KMS-11 (cell line): ENCODE data around the gene APCDD1L.

Experiments
- H2AFZ ChIP-seq: fragments of 200-600 bp; sonication (generic); 2 replicates; pipeline ENCODE4 v1.6.1; 2016; ENCODE audit warnings: antibody characterized with exemption, mixed run types, low read depth
- H3K27ac ChIP-seq: fragments of 200-600 bp; sonication (generic); 2 replicates; pipeline ENCODE4 v1.6.1; 2016; ENCODE audit warnings: mild to moderate bottlenecking, mixed run types
- H3K27me3 ChIP-seq: fragments of 200-600 bp; sonication (generic); 2 replicates; pipeline ENCODE4 v1.6.1; 2017; ENCODE audit warnings: mild to moderate bottlenecking, low read depth, mixed run types, moderate library complexity; ENCODE audit not compliant: insufficient read depth
- H3K36me3 ChIP-seq: fragments of 200-600 bp; sonication (generic); 2 replicates; pipeline ENCODE4 v1.6.1; 2017; ENCODE audit warnings: mild to moderate bottlenecking, mixed run types; ENCODE audit not compliant: insufficient read depth
- H3K4me1 ChIP-seq: fragments of 200-600 bp; sonication (generic); 2 replicates; pipeline ENCODE4 v1.6.1; 2016; ENCODE audit warnings: mild to moderate bottlenecking, low read depth, mixed run types; ENCODE audit not compliant: poor library complexity, severe bottlenecking
- H3K4me2 ChIP-seq: fragments of 200-600 bp; sonication (generic); 2 replicates; pipeline ENCODE4 v1.7.0; 2016; ENCODE audit warnings: mild to moderate bottlenecking, mixed run types
- H3K4me3 ChIP-seq: fragments of 200-600 bp; sonication (generic); IDR thresholded peaks from 2 replicates; pipeline ENCODE4 v1.6.1; 2017; ENCODE audit warnings: low read depth, low read length, mixed read lengths; ENCODE audit not compliant: insufficient read depth
- H3K79me2 ChIP-seq: fragments of 200-600 bp; sonication (generic); 2 replicates; pipeline ENCODE4 v1.6.1; 2016; ENCODE audit warnings: low read depth, mixed run types; ENCODE audit not compliant: insufficient read depth
- H3K9ac ChIP-seq: fragments of 200-600 bp; sonication (generic); 2 replicates; pipeline ENCODE4 v1.6.1; 2016; ENCODE audit warnings: mild to moderate bottlenecking, mixed run types
- H4K20me1 ChIP-seq: fragments of 200-600 bp; sonication (generic); 2 replicates; pipeline ENCODE4 v1.6.1; 2016; ENCODE audit warnings: mild to moderate bottlenecking, mixed run types; ENCODE audit not compliant: insufficient read depth
- TF ChIP-seq, protein P1 (sequence below): fragments of 200-600 bp; sonication (generic); conservative IDR thresholded peaks from 2 replicates; pipeline ENCODE4 v1.6.1; 2017; ENCODE audit warnings: low read depth, mild to moderate bottlenecking, antibody characterized with exemption, low read length, moderate library complexity, mixed read lengths

The APCDD1L gene

DNA sequence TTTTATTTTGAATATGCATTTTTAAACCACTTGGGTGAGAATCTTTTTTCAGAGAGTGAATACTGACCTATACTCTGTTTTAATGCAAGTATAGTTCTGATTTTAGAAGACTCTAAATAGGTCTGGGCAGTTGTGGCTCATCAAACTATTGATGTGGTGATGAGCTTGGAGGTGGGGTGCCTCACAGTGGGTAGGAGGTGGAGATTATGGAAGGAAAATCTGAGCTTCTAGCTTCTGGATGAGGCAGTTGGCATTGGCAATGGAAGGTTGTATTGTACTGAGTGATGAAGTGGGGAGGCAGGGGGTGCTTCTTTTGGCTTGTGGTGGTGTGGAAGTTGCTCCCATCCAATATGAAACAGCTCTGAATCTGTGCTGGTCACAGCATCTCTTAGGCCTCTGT is 73.5 kb downstream of the APCDD1L start:
- Histone ChIP-seq H2AFZ (no peak overlapping the region), H3K27ac (no peak overlapping the region), H3K79me2 (peaks cover 15% of the 10 kb centered on the region; the same call in 1 of the 2 replicates), H3K4me2 (no peak overlapping the region), H3K4me1 (peaks cover 8% of the 10 kb centered on the region), H3K4me3 (no peak overlapping the region), H4K20me1 (no peaks in the 10 kb centered on the region), H3K36me3 (no peaks in the 10 kb centered on the region; the same call in 1 of the 2 replicates), H3K9ac (no peak overlapping the region), H3K27me3 (no peaks in the 10 kb centered on the region)
- TF ChIP-seq, protein P1, sequence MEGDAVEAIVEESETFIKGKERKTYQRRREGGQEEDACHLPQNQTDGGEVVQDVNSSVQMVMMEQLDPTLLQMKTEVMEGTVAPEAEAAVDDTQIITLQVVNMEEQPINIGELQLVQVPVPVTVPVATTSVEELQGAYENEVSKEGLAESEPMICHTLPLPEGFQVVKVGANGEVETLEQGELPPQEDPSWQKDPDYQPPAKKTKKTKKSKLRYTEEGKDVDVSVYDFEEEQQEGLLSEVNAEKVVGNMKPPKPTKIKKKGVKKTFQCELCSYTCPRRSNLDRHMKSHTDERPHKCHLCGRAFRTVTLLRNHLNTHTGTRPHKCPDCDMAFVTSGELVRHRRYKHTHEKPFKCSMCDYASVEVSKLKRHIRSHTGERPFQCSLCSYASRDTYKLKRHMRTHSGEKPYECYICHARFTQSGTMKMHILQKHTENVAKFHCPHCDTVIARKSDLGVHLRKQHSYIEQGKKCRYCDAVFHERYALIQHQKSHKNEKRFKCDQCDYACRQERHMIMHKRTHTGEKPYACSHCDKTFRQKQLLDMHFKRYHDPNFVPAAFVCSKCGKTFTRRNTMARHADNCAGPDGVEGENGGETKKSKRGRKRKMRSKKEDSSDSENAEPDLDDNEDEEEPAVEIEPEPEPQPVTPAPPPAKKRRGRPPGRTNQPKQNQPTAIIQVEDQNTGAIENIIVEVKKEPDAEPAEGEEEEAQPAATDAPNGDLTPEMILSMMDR, result no peak

DNA sequence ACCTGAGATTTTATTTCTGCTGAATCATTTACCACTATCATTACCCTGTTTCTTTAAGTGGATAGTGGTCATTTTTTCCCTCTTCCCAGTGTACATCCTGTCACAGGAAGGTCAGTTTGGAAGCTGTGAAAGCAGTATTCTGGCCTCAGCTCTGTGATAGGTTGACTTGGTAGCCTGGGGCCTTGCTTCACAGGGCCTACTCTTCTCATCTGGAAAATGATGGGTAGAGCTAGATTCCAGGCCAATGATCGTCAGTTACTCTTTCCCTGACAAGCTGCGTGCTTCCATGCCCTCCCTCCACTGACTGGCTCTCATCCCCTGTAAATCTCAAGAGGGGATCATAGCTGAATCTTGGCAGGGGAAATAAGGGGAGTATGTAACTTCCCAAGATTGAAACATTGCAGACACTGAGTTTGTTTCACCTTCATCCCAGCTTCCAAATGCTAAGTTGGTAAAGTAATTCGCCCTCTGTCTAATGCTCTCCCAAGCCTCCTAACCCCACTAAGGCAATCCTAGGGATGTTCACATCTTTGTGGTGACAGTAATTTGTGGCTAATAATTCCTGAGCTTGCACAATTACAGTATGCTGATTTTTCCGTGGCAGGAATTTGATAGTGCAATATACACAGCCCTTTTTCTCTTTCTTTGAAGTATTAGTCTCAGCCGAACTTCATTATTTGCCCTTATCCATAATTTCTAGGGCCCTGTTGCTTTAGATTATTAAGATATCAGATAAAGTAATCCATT is 75.0 kb downstream of the APCDD1L start:
- Histone ChIP-seq H3K27ac (no peak overlapping the region), H3K4me3 (no peak overlapping the region), H3K4me1 (peaks cover 8% of the 10 kb centered on the region), H3K27me3 (no peaks in the 10 kb centered on the region), H4K20me1 (no peaks in the 10 kb centered on the region), H3K9ac (no peak overlapping the region), H3K4me2 (no peak overlapping the region), H2AFZ (no peak overlapping the region), H3K36me3 (no peaks in the 10 kb centered on the region; the same call in 1 of the 2 replicates), H3K79me2 (peaks cover 23% of the 10 kb centered on the region; the same call in 1 of the 2 replicates)
- TF ChIP-seq, protein P1, result no peak

DNA sequence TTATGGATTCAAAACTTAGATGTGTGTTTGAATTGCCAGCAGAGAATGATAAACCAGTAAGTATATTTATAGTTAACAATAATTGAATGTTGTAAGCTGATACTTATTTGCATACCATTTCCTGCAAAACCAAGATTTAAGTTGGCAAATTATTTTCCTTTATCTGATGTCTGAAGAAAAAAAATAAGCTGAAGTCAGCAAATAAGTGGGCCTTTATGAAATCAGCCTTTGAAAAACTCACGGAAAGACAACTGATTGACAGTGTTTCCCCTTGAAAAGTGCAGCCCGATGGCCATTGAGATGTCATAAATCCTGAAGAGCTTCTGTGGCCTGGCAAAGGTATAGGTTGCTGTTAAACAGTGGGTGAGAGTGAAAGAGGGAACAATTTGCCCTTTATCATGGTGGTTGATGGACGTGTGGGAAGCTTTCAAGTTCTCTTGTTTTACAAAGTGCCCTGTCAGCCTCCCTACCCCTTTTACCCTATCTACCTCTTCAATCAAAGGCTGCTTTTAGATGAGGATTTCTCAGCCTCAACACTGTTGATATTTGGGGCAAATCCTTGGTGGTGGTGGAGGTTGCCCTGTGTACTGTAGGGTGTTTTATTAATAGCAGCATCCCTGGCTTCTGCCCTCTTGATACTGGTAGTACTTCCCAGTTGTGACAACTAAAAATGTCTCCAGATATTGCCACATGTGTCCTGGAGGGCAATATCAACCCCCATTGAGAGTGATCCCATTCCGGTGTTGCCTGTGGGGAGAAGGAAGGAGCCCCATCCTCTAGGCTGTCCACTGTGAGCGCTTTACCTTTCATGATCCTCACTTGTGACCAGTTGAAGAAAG is 76.0 kb downstream of the APCDD1L start:
- Histone ChIP-seq H3K4me1 (peaks cover 8% of the 10 kb centered on the region), H3K4me3 (no peak overlapping the region), H2AFZ (no peak overlapping the region), H3K27ac (no peak overlapping the region), H3K27me3 (no peaks in the 10 kb centered on the region), H4K20me1 (no peaks in the 10 kb centered on the region), H3K4me2 (no peak overlapping the region), H3K36me3 (no peaks in the 10 kb centered on the region; the same call in 1 of the 2 replicates), H3K79me2 (peaks cover 30% of the 10 kb centered on the region; the same call in 1 of the 2 replicates), H3K9ac (no peak overlapping the region)
- TF ChIP-seq, protein P1, result no peak

DNA sequence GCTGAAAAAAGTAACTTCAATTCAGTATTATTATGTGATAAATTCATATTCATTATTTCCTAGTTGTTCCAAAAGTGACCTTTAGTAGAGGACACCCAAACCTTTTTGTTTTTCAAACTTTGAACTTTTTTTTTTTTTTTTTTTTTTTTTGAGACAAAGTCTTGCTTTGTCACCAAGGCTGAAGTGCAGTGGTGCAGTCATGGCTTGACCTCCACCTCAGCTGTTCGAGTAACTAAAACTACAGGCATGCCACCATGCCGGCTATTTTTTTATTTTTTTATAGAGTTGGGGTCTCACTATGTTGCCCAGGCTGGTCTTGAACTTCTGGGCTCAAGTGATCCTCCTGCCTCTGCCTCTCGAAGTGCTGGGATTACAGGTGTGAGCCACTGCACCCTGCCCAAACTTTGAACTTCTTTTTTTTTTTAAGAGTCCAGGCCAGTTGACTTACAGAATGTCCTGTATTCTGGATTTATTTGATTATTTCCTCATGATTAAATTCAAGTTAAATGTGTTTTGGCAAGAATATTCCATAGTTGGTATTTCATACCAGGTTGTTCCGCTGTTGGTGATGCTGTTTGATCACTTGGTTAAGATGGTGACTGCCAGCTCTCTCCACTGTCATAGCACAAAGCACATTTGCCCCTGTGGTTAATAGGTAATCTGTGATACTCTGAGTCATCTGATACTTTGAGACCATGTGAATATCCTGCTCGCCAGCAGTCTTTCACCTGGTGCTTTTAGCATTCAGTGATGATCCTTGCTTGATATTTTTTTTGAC is 78.1 kb downstream of the APCDD1L start:
- H3K4me1 ChIP-seq, result peaks cover 28% of the 10 kb centered on the region
- H3K27me3 ChIP-seq, result no peaks in the 10 kb centered on the region
- H3K36me3 ChIP-seq, result no peaks in the 10 kb centered on the region; the same call in 1 of the 2 replicates
- no peak overlapping the region for H3K4me2 ChIP-seq
- peaks cover 45% of the 10 kb centered on the region; the same call in 1 of the 2 replicates for H3K79me2 ChIP-seq
- H2AFZ ChIP-seq, result no peak overlapping the region
- no peak overlapping the region for H3K9ac ChIP-seq
- peaks cover 6% of the 10 kb centered on the region; the same call in 1 of the 2 replicates for H4K20me1 ChIP-seq
- no peak overlapping the region for H3K27ac ChIP-seq
- H3K4me3 ChIP-seq, result no peak overlapping the region
- TF ChIP-seq, protein P1, result no peak
